Measurements from ENCODE around the gene VWF. TPM values are rescaled to one million over a fixed set of nuclear protein-coding genes. Genes with fewer than 3 reads are reported as not detected.
A peak's percentile ranks its signal among the peaks of the same experiment; 100 is the strongest.
"Not testable (repeated sequence)": the region's sequence is repeated elsewhere in the genome, so short reads cannot be mapped to it uniquely, and the experiment has no call there.

VWF gene
- total and polyA plus RNA-seq, 9 donors: 47.8 to 98.6 (median 80.7) TPM

GRCh38 chr12:6161124-6161882, 36.8 kb upstream of the VWF start:
- DNase-seq: peak; percentile 59
- no peak overlapping the region for H3K4me3 ChIP-seq (ENCODE audit: low read length)
- peaks cover 26% of the 10 kb centered on the region for H3K4me1 ChIP-seq (ENCODE audit: control insufficient read depth, insufficient read depth, low read length)
- H3K27me3 ChIP-seq (ENCODE audit: control insufficient read depth, insufficient read depth, low read length): peaks cover 3% of the 10 kb centered on the region
- no peaks in the 10 kb centered on the region for H3K9me3 ChIP-seq (replicated peaks; ENCODE audit: control insufficient read depth, low read depth, low read length)
- H3K36me3 ChIP-seq (ENCODE audit: control insufficient read depth, insufficient read depth, low read length): no peaks in the 10 kb centered on the region
- 0% methylated on average over 1 of the region's 16 CpGs for WGBS (ENCODE audit: insufficient coverage)
- peak overlapping the region; percentile 3 for H3K27ac ChIP-seq (ENCODE audit: low read length)

DNA sequence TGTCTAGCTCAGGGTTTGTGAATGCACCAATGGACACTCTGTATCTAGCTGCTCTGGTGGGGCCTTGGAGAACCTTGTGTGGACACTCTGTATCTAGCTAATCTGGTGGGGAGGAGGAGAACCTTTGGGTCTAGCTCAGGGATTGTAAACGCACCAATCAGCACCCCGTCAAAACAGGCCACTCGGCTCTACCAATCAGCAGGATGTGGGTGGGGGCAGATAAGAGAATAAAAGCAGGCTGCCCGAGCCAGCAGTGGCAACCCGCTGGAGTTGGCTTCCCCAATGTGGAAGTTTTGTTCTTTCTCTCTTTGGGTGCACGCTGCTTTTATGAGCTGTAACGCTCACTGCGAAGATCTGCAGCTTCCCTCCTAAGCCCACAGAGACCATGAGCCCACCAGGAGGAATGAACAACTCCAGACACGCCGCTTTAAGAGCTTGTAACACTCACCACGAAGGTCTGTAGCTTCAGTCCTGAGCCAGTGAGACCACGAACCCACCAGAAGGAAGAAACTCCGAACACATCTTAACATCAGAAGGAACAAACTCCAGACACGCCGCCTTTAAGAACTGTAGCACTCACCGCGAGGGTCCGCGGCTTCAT, 35.7 kb upstream of the VWF start:
- not testable (repeated sequence) for H3K27ac ChIP-seq (ENCODE audit: low read length); H3K36me3 ChIP-seq (ENCODE audit: control insufficient read depth, insufficient read depth, low read length); DNase-seq; H3K9me3 ChIP-seq (replicated peaks; ENCODE audit: control insufficient read depth, low read depth, low read length); H3K27me3 ChIP-seq (ENCODE audit: control insufficient read depth, insufficient read depth, low read length); H3K4me3 ChIP-seq (ENCODE audit: low read length)
- H3K4me1 ChIP-seq (ENCODE audit: control insufficient read depth, insufficient read depth, low read length): peaks cover 26% of the 10 kb centered on the region
- WGBS (ENCODE audit: insufficient coverage): 85% methylated on average over 11 of the region's 19 CpGs

DNA sequence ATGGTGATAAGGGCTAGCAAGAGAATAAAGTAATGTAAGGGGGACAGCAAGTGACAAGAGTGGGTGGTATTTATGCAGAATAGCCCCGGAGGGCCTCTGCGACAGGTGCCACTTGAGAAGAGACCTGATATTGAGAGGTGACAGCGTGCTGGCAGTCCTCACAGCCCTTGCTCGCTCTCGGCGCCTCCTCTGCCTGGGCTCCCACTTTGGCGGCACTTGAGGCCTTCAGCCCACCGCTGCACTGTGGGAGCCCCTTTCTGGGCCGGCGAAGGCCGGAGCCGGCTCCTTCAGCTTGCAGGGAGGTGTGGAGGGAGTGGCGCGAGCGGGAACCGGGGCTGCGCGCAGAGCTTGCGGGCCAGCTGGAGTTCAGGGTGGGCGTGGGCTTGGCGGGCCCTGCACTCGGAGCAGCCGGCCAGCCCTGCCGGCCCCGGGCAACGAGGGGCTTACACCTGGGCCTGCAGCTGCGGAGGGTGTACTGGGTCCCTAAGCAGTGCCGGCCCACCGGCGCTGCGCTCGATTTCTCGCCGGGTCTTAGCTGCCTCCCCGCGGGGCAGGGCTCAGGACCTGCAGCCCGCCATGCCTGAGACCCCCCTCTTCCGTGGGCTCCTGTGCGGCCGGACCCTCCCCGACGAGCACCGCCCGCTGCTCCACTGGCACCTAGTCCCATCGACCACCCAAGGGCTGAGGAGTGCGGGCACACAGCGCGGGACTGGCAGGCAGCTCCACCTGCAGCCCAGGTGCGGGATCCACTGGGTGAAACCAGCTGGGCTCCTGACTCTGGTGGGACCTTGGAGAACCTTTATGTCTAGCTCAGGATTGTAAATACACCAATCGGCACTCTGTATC, 34.9 kb upstream of the VWF start:
- 74% methylated on average over 48 of the region's 50 CpGs for WGBS (ENCODE audit: insufficient coverage)
- not testable (repeated sequence) for H3K27me3 ChIP-seq (ENCODE audit: control insufficient read depth, insufficient read depth, low read length); DNase-seq; H3K4me3 ChIP-seq (ENCODE audit: low read length); H3K9me3 ChIP-seq (replicated peaks; ENCODE audit: control insufficient read depth, low read depth, low read length); H3K36me3 ChIP-seq (ENCODE audit: control insufficient read depth, insufficient read depth, low read length); H3K27ac ChIP-seq (ENCODE audit: low read length)
- peaks cover 26% of the 10 kb centered on the region for H3K4me1 ChIP-seq (ENCODE audit: control insufficient read depth, insufficient read depth, low read length)

DNA sequence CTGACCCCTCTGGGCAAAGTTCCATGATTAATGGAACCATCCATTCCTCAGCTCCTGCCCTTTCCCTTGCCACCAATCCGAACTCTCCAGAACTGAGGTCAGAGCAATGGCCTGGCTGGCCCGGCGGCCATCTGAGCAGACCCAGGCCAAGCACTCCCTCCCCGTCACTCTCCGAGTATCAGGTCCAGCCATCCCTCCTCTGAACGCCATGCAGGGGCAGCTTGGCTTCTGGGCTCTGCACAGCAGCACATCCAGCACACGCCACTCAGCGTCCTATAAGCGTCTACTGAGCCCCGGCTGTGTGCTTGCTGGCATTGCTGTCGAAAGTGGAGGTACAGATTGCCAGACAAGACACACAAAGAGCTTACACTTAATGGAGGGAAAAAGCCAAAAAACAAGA, 34.3 kb upstream of the VWF start:
- no peak for DNase-seq
- no peaks in the 10 kb centered on the region for H3K9me3 ChIP-seq (replicated peaks; ENCODE audit: control insufficient read depth, low read depth, low read length)
- no peak overlapping the region for H3K27ac ChIP-seq (ENCODE audit: low read length)
- no peak overlapping the region for H3K4me3 ChIP-seq (ENCODE audit: low read length)
- H3K27me3 ChIP-seq (ENCODE audit: control insufficient read depth, insufficient read depth, low read length): peaks cover 3% of the 10 kb centered on the region
- H3K36me3 ChIP-seq (ENCODE audit: control insufficient read depth, insufficient read depth, low read length): no peaks in the 10 kb centered on the region
- peaks cover 26% of the 10 kb centered on the region for H3K4me1 ChIP-seq (ENCODE audit: control insufficient read depth, insufficient read depth, low read length)
- 73% methylated on average over 11 of the region's 11 CpGs for WGBS (ENCODE audit: insufficient coverage)

GRCh38 chr12:6158255-6158654, 33.8 kb upstream of the VWF start:
- no peaks in the 10 kb centered on the region for H3K9me3 ChIP-seq (replicated peaks; ENCODE audit: control insufficient read depth, low read depth, low read length)
- DNase-seq: no peak
- no peak overlapping the region for H3K4me3 ChIP-seq (ENCODE audit: low read length)
- H3K27me3 ChIP-seq (ENCODE audit: control insufficient read depth, insufficient read depth, low read length): peaks cover 3% of the 10 kb centered on the region
- no peaks in the 10 kb centered on the region for H3K36me3 ChIP-seq (ENCODE audit: control insufficient read depth, insufficient read depth, low read length)
- H3K4me1 ChIP-seq (ENCODE audit: control insufficient read depth, insufficient read depth, low read length): peaks cover 26% of the 10 kb centered on the region
- 28% methylated on average over 2 of the region's 4 CpGs for WGBS (ENCODE audit: insufficient coverage)
- no peak overlapping the region for H3K27ac ChIP-seq (ENCODE audit: low read length)

GRCh38 chr12:6157482-6157881, 33.0 kb upstream of the VWF start:
- H3K4me1 ChIP-seq (ENCODE audit: control insufficient read depth, insufficient read depth, low read length): peaks cover 26% of the 10 kb centered on the region
- H3K4me3 ChIP-seq (ENCODE audit: low read length): no peak overlapping the region
- no CpG with 5 or more reads among the region's 4 CpGs for WGBS (ENCODE audit: insufficient coverage)
- H3K36me3 ChIP-seq (ENCODE audit: control insufficient read depth, insufficient read depth, low read length): no peaks in the 10 kb centered on the region
- H3K9me3 ChIP-seq (replicated peaks; ENCODE audit: control insufficient read depth, low read depth, low read length): no peaks in the 10 kb centered on the region
- DNase-seq: no peak
- no peak overlapping the region for H3K27ac ChIP-seq (ENCODE audit: low read length)
- H3K27me3 ChIP-seq (ENCODE audit: control insufficient read depth, insufficient read depth, low read length): peaks cover 3% of the 10 kb centered on the region

- DNase-seq: peak; percentile 41
- peaks cover 13% of the 10 kb centered on the region for H3K4me1 ChIP-seq (ENCODE audit: control insufficient read depth, insufficient read depth, low read length)
- peak overlapping the region; percentile 1 for H3K27ac ChIP-seq (ENCODE audit: low read length)
- no peaks in the 10 kb centered on the region for H3K27me3 ChIP-seq (ENCODE audit: control insufficient read depth, insufficient read depth, low read length)
- H3K9me3 ChIP-seq (replicated peaks; ENCODE audit: control insufficient read depth, low read depth, low read length): no peaks in the 10 kb centered on the region
- H3K36me3 ChIP-seq (ENCODE audit: control insufficient read depth, insufficient read depth, low read length): no peaks in the 10 kb centered on the region
- no peak overlapping the region for H3K4me3 ChIP-seq (ENCODE audit: low read length)
- WGBS (ENCODE audit: insufficient coverage): 69% methylated on average over 11 of the region's 15 CpGs
These were observed 30.4 kb upstream of the VWF start for GRCh38 chr12:6154730-6155459.

DNA sequence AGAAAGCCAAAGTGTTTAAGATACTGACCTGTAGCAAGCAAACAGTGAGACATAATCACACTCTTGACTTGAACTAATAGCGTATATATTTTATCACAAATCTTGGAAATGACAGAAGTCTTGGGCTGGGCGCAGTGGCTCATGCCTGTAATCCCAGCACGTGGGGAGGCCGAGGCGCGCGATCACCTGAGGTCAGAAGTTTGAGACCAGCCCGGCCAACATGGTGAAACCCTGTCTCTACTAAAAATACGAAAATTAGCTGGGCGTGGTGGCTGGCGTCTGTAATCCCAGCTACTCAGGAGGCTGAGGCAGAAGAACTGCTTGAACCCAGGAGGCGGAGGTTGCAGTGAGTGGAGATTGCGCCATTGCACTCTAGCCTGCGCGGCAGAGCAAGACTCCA, 24.3 kb upstream of the VWF start:
- not testable (repeated sequence) for DNase-seq; H3K27me3 ChIP-seq (ENCODE audit: control insufficient read depth, insufficient read depth, low read length); H3K4me3 ChIP-seq (ENCODE audit: low read length); H3K27ac ChIP-seq (ENCODE audit: low read length); H3K9me3 ChIP-seq (replicated peaks; ENCODE audit: control insufficient read depth, low read depth, low read length); H3K36me3 ChIP-seq (ENCODE audit: control insufficient read depth, insufficient read depth, low read length); H3K4me1 ChIP-seq (ENCODE audit: control insufficient read depth, insufficient read depth, low read length)
- 98% methylated on average over 5 of the region's 15 CpGs for WGBS (ENCODE audit: insufficient coverage)

GRCh38 chr12:6148061-6148460, 23.6 kb upstream of the VWF start:
- Histone ChIP-seq H3K36me3 (ENCODE audit: control insufficient read depth, insufficient read depth, low read length) (no peaks in the 10 kb centered on the region), H3K27me3 (ENCODE audit: control insufficient read depth, insufficient read depth, low read length) (no peaks in the 10 kb centered on the region), H3K4me3 (ENCODE audit: low read length) (no peak overlapping the region), H3K4me1 (ENCODE audit: control insufficient read depth, insufficient read depth, low read length) (no peaks in the 10 kb centered on the region), H3K9me3 (replicated peaks; ENCODE audit: control insufficient read depth, low read depth, low read length) (no peaks in the 10 kb centered on the region), H3K27ac (ENCODE audit: low read length) (no peak overlapping the region)
- DNase-seq: no peak
- no CpG with 5 or more reads among the region's 2 CpGs for WGBS (ENCODE audit: insufficient coverage)

GRCh38 chr12:6146951-6147350, 22.5 kb upstream of the VWF start:
- Histone ChIP-seq H3K4me3 (ENCODE audit: low read length) (no peak overlapping the region), H3K9me3 (replicated peaks; ENCODE audit: control insufficient read depth, low read depth, low read length) (no peaks in the 10 kb centered on the region), H3K27ac (ENCODE audit: low read length) (no peak overlapping the region), H3K4me1 (ENCODE audit: control insufficient read depth, insufficient read depth, low read length) (peaks cover under 1% of the 10 kb centered on the region), H3K27me3 (ENCODE audit: control insufficient read depth, insufficient read depth, low read length) (no peaks in the 10 kb centered on the region), H3K36me3 (ENCODE audit: control insufficient read depth, insufficient read depth, low read length) (no peaks in the 10 kb centered on the region)
- 85% methylated on average over 1 of the region's 5 CpGs for WGBS (ENCODE audit: insufficient coverage)
- DNase-seq: no peak

All from muscle of leg (tissue), 11 donors.